Measurements from ENCODE around the gene PYM1. TPM values are rescaled to one million over a fixed set of nuclear protein-coding genes. Genes with fewer than 3 reads are reported as not detected.

The PYM1 gene
- total and polyA plus RNA-seq, 2 of the 8 experiments (the other 6 are each of a cell fraction or from before 2014, with no cell fraction given) = 38.7 to 58.5 TPM

DNA sequence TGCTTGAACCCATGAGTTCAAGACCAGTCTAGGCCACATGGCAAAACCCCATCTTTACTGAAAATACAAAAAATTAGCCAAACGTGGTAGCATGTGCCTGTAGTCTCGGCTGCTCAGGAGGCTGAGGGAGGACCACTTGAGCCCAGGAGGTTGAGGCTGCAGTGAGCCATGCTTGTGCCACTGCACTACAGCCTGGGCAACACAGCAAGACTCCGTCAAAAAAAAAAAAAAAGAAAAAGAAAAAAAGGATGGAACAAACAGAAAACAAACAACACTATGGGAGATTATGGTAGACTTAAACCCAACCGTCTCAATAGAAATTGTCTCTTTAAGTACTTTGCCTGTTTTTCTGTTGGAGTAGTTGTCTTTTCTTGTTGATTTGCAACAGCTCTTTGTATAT, 36.4 kb downstream of the PYM1 start:
- Histone ChIP-seq H2BK20ac (ENCODE audit: low read length) (no peak overlapping the region), H3K36me3 (ENCODE audit: control insufficient read depth in 2 of 4, insufficient read depth in 4 of 4, low read length in 3 of 4) (no peaks in the 10 kb centered on the region), H3K56ac (replicated peaks; ENCODE audit: insufficient read length, low read depth, low read length) (no peak overlapping the region), H3K79me2 (ENCODE audit: control insufficient read depth in 1 of 2, insufficient read depth in 2 of 2, low read length in 2 of 2) (no peaks in the 10 kb centered on the region), H3K4me1 (replicated peaks in 1 of 4; ENCODE audit: control insufficient read depth in 3 of 4, insufficient read depth in 4 of 4, low read length in 3 of 4) (no peaks in the 10 kb centered on the region), H2BK12ac (ENCODE audit: low read depth, low read length) (no peak overlapping the region), H3K23ac (ENCODE audit: insufficient read length) (no peak overlapping the region), H3K18ac (ENCODE audit: extremely low read depth, low read length) (no peak overlapping the region), H2BK15ac (ENCODE audit: low read length) (no peak overlapping the region), H3K4ac (replicated peaks; ENCODE audit: insufficient read length, low read depth, low read length) (no peak overlapping the region), H3K9ac (replicated peaks in 1 of 4; ENCODE audit: extremely low read depth in 1 of 4, low read depth in 3 of 4, low read length in 3 of 4) (no peak overlapping the region), H2BK120ac (replicated peaks; ENCODE audit: low read depth, low read length) (no peak overlapping the region), H3K27ac (ENCODE audit: low read depth, low read length) (no peak overlapping the region), H4K20me1 (replicated peaks in 1 of 2; ENCODE audit: control insufficient read depth in 1 of 2, insufficient read depth in 2 of 2, low read length in 2 of 2) (no peaks in the 10 kb centered on the region), H3K79me1 (ENCODE audit: low read depth, low read length) (no peaks in the 10 kb centered on the region), H3K23me2 (ENCODE audit: low read depth, low read length) (no peaks in the 10 kb centered on the region), H3K14ac (ENCODE audit: insufficient read length) (no peak overlapping the region), H2AFZ (ENCODE audit: low read length) (no peak overlapping the region), H4K8ac (ENCODE audit: extremely low read depth, insufficient read depth, low read length) (no peak overlapping the region), H4K91ac (replicated peaks; ENCODE audit: insufficient read length, low read length) (no peak overlapping the region), H2BK5ac (ENCODE audit: low read depth, low read length) (no peak overlapping the region), H3K4me3 (ENCODE audit: extremely low read depth in 1 of 4, insufficient read depth in 2 of 4, low read depth in 3 of 4, low read length in 4 of 4) (no peak overlapping the region), H2AK5ac (ENCODE audit: low read depth, low read length) (no peak overlapping the region), H3K27me3 (replicated peaks in 1 of 4; ENCODE audit: control insufficient read depth in 3 of 4, extremely low read depth in 1 of 4, insufficient read depth in 3 of 4, low read length in 3 of 4) (no peaks in the 10 kb centered on the region), H4K5ac (ENCODE audit: insufficient read length, low read depth, low read length) (no peak overlapping the region), H3K9me3 (ENCODE audit: insufficient read depth in 2 of 2, low read depth in 1 of 2, low read length in 1 of 2) (no peaks in the 10 kb centered on the region), H3K4me2 (ENCODE audit: insufficient read depth in 1 of 2, low read depth in 2 of 2, low read length in 2 of 2) (no peak overlapping the region)
- DNase-seq (ENCODE audit: low read depth in 1 of 2, low spot score in 2 of 2) (no peak), FAIRE-seq (no peak)
- 80% methylated on average over 3 of the region's 4 CpGs; no CpG with 5 or more reads in 1 of the 2 experiments for WGBS, 2 experiments (ENCODE audit: extremely low coverage in 1 of 2, insufficient coverage in 1 of 2, insufficient read length in 1 of 2, insufficient replicate concordance in 2 of 2, low coverage in 1 of 2, low lambda C conversion rate in 2 of 2, missing lambda C conversion rate in 1 of 2)
- CTCF ChIA-PET (ENCODE audit: partially characterized antibody) = interaction anchor here (0.6 kb wide), 1 partner anchor 33 kb away, joined by 3 read pairs; no protein-coding TSS in a partner anchor
- POLR2A ChIA-PET (ENCODE audit: partially characterized antibody) = interaction anchor here (0.6 kb wide), 1 partner anchor 154 kb away, joined by 4 read pairs; no protein-coding TSS in a partner anchor
- TF ChIP-seq HDAC6 (IDR thresholded peaks at IDR 0.05; ENCODE audit: low read depth, low read length) (no peak), SP2 (IDR thresholded peaks at IDR 0.05; ENCODE audit: low read length) (no peak), NRF1 (IDR thresholded peaks at IDR 0.05; ENCODE audit: low read depth, low read length) (no peak), SAP30 (IDR thresholded peaks at IDR 0.05; ENCODE audit: insufficient read depth, insufficient replicate concordance, low read length) (no peak), POU5F1 (IDR thresholded peaks at IDR 0.05; ENCODE audit: low read depth, low read length) (no peak), TAF1 (IDR thresholded peaks at IDR 0.05; ENCODE audit: low read depth, low read length) (no peak), GABPA (IDR thresholded peaks at IDR 0.05; ENCODE audit: borderline replicate concordance, insufficient read depth, low read length) (no peak), JUN (IDR thresholded peaks at IDR 0.05; ENCODE audit: low read depth, low read length) (no peak), TBP (IDR thresholded peaks at IDR 0.05; ENCODE audit: low read depth, low read length) (no peak), POLR2AphosphoS5 (IDR thresholded peaks at IDR 0.05; ENCODE audit: low read depth, low read length) (no peak), TCF12 (IDR thresholded peaks at IDR 0.05; ENCODE audit: low read depth, low read length) (no peak)
- TF ChIP-seq, protein P1, sequence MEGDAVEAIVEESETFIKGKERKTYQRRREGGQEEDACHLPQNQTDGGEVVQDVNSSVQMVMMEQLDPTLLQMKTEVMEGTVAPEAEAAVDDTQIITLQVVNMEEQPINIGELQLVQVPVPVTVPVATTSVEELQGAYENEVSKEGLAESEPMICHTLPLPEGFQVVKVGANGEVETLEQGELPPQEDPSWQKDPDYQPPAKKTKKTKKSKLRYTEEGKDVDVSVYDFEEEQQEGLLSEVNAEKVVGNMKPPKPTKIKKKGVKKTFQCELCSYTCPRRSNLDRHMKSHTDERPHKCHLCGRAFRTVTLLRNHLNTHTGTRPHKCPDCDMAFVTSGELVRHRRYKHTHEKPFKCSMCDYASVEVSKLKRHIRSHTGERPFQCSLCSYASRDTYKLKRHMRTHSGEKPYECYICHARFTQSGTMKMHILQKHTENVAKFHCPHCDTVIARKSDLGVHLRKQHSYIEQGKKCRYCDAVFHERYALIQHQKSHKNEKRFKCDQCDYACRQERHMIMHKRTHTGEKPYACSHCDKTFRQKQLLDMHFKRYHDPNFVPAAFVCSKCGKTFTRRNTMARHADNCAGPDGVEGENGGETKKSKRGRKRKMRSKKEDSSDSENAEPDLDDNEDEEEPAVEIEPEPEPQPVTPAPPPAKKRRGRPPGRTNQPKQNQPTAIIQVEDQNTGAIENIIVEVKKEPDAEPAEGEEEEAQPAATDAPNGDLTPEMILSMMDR (IDR thresholded peaks at IDR 0.05; ENCODE audit: control extremely low read depth in 1 of 3, insufficient read depth in 1 of 3, low read depth in 1 of 3, low read length in 3 of 3) = no peak

Data from H1 (cell line).